ENCODE data around the gene KRT39. TPM values are rescaled to one million over a fixed set of nuclear protein-coding genes. Genes with fewer than 3 reads are reported as not detected.

KRT39 gene
- total RNA-seq, 1 donor from 2014 or later: not detected

DNA sequence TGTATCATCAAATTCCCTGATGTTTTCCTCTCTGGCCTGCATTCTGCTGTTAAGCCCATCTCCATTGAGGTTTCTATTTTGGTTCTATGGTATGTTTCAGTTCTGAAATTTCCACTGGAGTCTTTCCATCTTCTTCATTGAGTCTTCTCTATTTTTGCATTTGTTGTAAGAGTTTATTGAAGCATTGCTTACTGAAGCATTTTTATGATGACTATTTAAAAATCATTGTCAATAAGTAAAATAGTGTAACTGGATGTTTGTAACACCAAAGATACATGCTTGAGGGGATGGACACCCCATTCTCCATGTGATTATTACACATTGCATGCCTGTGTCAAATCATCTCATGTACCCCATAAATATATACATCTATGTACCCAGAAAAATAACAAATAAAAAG is 8.8 kb upstream of the KRT39 start:
- Mint-ChIP-seq H3K4me1 (no peaks in the 10 kb centered on the region), H3K27me3 (peaks cover 25% of the 10 kb centered on the region), H3K27ac (no peak overlapping the region), H3K36me3 (ENCODE audit: low read depth) (no peaks in the 10 kb centered on the region), H3K4me3 (no peak overlapping the region), H3K9me3 (no peaks in the 10 kb centered on the region)
- TF ChIP-seq, protein P1, sequence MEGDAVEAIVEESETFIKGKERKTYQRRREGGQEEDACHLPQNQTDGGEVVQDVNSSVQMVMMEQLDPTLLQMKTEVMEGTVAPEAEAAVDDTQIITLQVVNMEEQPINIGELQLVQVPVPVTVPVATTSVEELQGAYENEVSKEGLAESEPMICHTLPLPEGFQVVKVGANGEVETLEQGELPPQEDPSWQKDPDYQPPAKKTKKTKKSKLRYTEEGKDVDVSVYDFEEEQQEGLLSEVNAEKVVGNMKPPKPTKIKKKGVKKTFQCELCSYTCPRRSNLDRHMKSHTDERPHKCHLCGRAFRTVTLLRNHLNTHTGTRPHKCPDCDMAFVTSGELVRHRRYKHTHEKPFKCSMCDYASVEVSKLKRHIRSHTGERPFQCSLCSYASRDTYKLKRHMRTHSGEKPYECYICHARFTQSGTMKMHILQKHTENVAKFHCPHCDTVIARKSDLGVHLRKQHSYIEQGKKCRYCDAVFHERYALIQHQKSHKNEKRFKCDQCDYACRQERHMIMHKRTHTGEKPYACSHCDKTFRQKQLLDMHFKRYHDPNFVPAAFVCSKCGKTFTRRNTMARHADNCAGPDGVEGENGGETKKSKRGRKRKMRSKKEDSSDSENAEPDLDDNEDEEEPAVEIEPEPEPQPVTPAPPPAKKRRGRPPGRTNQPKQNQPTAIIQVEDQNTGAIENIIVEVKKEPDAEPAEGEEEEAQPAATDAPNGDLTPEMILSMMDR (IDR thresholded peaks at IDR 0.05): no peak
- ATAC-seq (ENCODE audit: low read depth): no peak
- intact Hi-C loops (cut with micrococcal nuclease): no loop called here
- ChIA-PET CTCF (no interaction called here), POLR2A (no interaction called here)
- no peak for DNase-seq

DNA sequence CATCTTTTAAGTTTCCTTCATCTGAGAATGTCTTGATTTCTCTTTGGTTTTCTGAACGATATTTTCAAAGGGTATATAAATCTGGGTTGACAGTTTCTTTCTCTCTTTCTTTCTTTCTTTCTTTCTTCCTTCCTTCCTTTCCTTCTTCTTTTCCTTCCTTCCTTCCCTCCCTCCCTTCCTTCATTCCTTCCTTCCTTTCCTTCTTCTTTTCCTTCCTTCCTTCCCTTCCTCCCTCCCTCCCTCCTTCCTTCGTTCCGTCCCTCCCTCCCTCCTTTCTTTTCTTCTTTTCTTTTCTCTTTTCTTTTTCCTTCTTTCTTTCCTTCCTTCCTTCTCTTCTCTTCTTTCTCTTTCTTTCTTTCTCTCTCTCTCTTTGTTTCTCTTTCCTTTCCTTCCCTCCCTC is 7.6 kb upstream of the KRT39 start:
- intact Hi-C loops (cut with micrococcal nuclease): no loop called here
- DNase-seq: no peak
- no peaks in the 10 kb centered on the region for H3K36me3 Mint-ChIP-seq (ENCODE audit: low read depth)
- H3K9me3 Mint-ChIP-seq: no peaks in the 10 kb centered on the region
- no peak overlapping the region for H3K4me3 Mint-ChIP-seq
- peaks cover 22% of the 10 kb centered on the region for H3K27me3 Mint-ChIP-seq
- no peaks in the 10 kb centered on the region for H3K4me1 Mint-ChIP-seq
- no peak overlapping the region for H3K27ac Mint-ChIP-seq
- CTCF ChIA-PET: no interaction called here
- ATAC-seq (ENCODE audit: low read depth): no peak
- TF ChIP-seq, protein P1 (IDR thresholded peaks at IDR 0.05): no peak
- POLR2A ChIA-PET: interaction anchor here (1.0 kb wide), 1 partner anchor 519 kb away, joined by 3 read pairs; no protein-coding TSS in a partner anchor

DNA sequence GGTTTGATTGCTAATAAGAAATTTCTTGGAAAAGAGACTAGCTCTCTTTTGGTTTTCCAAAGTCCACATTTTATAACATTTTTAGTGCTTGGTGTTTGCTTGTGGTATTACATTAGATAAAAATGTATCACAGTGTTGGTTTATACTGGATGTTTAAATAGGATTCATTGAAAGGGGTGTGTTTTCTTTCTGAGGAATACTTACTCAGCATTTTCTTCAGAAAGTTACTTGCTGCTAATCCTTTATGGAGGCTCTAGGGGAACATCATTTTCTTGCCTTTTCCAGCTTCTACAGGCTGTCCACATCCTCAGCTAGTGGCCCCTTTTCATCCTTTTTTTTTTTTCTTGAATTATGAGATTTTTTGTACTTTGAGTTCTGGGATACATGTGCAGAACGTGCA is 834 bp upstream of the KRT39 start:
- Mint-ChIP-seq H3K4me3 (no peak overlapping the region), H3K9me3 (no peaks in the 10 kb centered on the region), H3K36me3 (ENCODE audit: low read depth) (no peaks in the 10 kb centered on the region), H3K27ac (no peak overlapping the region), H3K27me3 (peaks cover 19% of the 10 kb centered on the region), H3K4me1 (no peaks in the 10 kb centered on the region)
- POLR2A ChIA-PET: no interaction called here
- TF ChIP-seq, protein P1 (IDR thresholded peaks at IDR 0.05): no peak
- intact Hi-C loops (cut with micrococcal nuclease): no loop called here
- DNase-seq: no peak
- CTCF ChIA-PET: no interaction called here
- no peak for ATAC-seq (ENCODE audit: low read depth)

DNA sequence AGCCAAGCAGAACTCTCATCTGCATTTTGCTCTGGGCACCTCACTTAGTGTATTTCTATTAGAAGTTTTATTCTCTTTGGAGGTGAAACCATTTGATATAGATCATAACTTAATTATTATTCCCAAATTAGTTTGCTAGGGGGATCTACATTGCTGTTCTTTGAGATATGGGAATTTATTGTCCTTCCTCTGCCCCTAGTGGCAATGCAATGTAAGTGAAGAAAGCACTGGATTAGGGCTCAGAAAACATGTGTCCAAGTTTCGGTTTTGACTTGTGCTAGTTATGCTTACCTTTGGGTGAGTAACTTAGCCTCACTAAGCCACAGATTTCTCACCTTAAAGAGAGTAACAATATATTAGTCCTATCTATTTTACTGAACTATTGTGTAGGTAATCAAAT is 2.9 kb downstream of the KRT39 start:
- Mint-ChIP-seq H3K27me3 (peaks cover 19% of the 10 kb centered on the region), H3K36me3 (ENCODE audit: low read depth) (no peaks in the 10 kb centered on the region), H3K4me3 (no peak overlapping the region), H3K9me3 (no peaks in the 10 kb centered on the region), H3K27ac (no peak overlapping the region), H3K4me1 (no peaks in the 10 kb centered on the region)
- TF ChIP-seq, protein P1 (IDR thresholded peaks at IDR 0.05): no peak
- ChIA-PET POLR2A (no interaction called here), CTCF (interaction anchor here (1.0 to 1.7 kb wide), 2 partner anchors 23 to 25 kb away, joined by 3 to 4 read pairs; no protein-coding TSS in a partner anchor)
- ATAC-seq (ENCODE audit: low read depth) (no peak), DNase-seq (no peak)
- intact Hi-C loops (cut with micrococcal nuclease): no loop called here

DNA sequence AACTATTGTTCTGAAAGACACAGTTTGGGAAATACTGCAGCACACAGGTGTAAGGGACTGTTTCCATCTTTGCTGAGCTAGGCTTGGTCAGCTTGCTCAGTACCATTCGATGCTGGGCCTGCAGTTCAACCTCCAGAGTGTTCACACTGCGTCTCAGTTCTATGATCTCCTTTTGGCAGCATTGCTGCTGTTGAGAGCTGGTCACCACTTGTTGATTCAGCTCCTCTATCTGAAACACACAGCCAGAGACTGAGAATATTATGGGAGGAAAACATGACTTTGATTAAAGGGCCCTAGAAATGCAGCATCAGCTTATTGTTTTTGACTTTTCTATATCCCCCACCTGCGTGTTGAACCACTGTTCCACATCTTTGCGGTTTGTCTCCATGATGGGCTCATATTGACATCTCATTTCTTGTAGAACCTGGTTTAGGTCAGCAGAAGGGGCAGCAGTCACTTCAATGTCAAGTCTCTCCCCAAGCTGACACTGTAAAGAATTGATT is 4.6 kb downstream of the KRT39 start:
- intact Hi-C loops (cut with micrococcal nuclease): no loop called here
- POLR2A ChIA-PET: no interaction called here
- DNase-seq: no peak
- CTCF ChIA-PET: interaction anchor here (1.1 kb wide), 1 partner anchor 8 kb away, joined by 3 read pairs; no protein-coding TSS in a partner anchor
- Mint-ChIP-seq H3K27me3 (peaks cover 13% of the 10 kb centered on the region), H3K4me3 (no peak overlapping the region), H3K4me1 (no peaks in the 10 kb centered on the region), H3K9me3 (no peaks in the 10 kb centered on the region), H3K36me3 (ENCODE audit: low read depth) (no peaks in the 10 kb centered on the region), H3K27ac (no peak overlapping the region)
- TF ChIP-seq, protein P1 (IDR thresholded peaks at IDR 0.05): no peak
- no peak for ATAC-seq (ENCODE audit: low read depth)
